HEK293 (cell line): ENCODE measurements around the gene RGL4.

Source experiments
- MEIS1 ChIP-seq: sonication (generic); formaldehyde crosslinking; IDR thresholded peaks from 2 replicates; pipeline ENCODE4 v1.8.1; 2022; ENCODE audit warnings: missing genetic modification reagents, mild to moderate bottlenecking, borderline replicate concordance
- ZNF121 ChIP-seq: fragments of 450-650 bp; formaldehyde crosslinking; IDR thresholded peaks from 2 replicates; pipeline ENCODE4 v1.5.1; 2016; ENCODE audit warnings: missing biosample characterization, missing genetic modification characterization

DNA sequence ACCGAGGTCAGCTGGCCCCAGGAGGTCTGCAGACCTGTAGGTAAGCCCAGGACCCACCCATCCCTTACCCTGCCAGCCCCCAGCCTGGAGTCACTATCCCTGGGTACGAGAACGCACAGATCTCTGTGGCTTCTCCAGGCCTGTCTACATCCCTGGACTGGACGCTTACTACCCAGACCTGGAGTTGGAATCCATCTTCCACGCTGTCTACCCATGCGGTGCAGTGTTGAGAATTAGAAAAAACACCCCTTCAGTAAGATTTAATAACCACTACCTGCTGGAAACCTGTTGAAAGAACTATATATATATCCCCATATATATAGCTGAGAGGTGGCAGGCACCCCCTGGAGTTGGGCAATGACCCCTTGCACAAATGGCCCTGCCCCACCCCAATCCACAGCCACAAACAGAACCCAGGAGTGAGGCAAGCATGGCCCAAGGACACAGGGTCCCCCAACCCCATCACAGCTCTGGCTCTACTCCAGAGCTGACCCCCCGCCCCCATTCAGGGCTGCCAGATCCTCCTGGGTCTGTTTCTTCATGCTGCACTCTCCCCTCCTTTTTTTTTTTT lies 17.7 kb upstream of the RGL4 start:
- TF ChIP-seq MEIS1 (CRISPR knock-in tag) (no peak), ZNF121 (tag by site-specific recombination) (no peak)
